Left cardiac atrium (tissue), 4 donors: ENCODE results near the gene JUP. TPM values are rescaled to one million over a fixed set of nuclear protein-coding genes. Genes with fewer than 3 reads are reported as not detected.
A peak's percentile ranks its signal among the peaks of the same experiment; 100 is the strongest.

Experiments used
- ATAC-seq, 2 donors: fragments of 200-7000 bp; cut with Tn5 transposase; one replicate each; pipeline ENCODE4 v1.9.1; 2020; ENCODE audit warnings: mild to moderate bottlenecking in 2 of 2, moderate library complexity in 2 of 2
- DNase-seq: peaks from one replicate; pipeline ENCODE4 v3.0.0-alpha.2; 2020
- intact Hi-C, 2 donors: fragments of 100-400 bp; cut with DNase I; formaldehyde crosslinking; loops; one replicate each; pipeline versions ENCODE4 v1.14.1 to v1.15.1; 2022 to 2023
- total RNA-seq, 2 donors: library from RNA; stranded (reverse); fragmentation: NEBNext Ultra II Directional; extraction: Animal tissue kit (Norgen Biotek cat#: 25700); gene quantifications; one replicate each; pipeline ENCODE4 v1.2.1, GENCODE V29; 2021
- donor health status: DM: no; HTN: yes; CAD: no.
- donor health status: DM: no; HTN: yes; CAD: no; lungs with severe emphysema.
- donor health status: DM: yes; HTN: yes; CAD: no.
- donor health status: Dilated cardiomyopathy.

Gene JUP
- total RNA-seq, 2 donors from 2014 or later = 117 to 139 TPM

DNA sequence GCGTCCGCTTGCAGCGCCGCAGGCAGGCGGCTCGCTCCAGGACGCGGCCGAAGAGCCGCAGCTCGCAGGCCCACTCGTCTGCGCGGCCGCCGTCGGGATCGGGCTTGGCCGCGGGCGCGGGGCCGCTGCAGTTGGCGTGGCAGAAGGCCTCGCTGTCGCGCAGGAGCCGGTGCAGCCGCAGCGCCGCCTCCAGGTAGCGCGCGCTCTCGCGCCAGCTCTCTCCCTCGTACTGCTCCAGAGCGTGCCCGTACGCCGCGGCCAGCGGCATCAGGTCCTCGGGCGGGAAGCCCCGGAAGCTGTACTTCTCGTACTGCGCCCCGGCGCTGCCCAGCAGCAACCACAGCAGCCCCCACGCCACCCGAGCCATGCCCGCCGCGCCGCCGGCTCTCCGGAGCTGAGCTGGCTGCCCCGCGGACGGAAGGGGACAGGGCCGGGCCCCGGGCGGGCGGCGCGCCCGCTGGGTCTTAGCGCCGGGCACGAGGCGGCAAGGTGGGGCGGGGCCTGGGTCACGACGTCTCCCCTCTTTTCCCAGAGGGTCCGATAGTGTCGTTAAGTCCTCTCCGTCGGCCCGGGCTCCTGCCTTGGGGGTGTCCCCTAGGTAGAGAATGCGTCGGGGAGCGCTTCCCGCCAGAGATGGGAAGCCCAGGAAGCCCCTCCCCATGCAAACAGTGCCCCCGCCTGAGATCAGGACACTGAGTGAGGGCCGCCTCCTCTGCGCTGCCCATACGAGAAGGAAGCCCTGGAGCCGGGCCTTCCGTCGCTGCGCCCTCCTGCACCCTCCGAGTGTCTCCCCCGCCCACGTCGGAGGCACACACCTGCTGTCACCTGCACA, 25.3 kb upstream of the JUP start, which contains the start of gene P3H4:
Gene P3H4, minus strand, starts transcription at position 401 of the 832 bp plus-strand sequence. Its CDS starts 34 bp downstream, at position 367.
- peak; percentile 87 to 88 for ATAC-seq
- intact Hi-C loops = no loop called here
- peak; percentile 83 for DNase-seq

DNA sequence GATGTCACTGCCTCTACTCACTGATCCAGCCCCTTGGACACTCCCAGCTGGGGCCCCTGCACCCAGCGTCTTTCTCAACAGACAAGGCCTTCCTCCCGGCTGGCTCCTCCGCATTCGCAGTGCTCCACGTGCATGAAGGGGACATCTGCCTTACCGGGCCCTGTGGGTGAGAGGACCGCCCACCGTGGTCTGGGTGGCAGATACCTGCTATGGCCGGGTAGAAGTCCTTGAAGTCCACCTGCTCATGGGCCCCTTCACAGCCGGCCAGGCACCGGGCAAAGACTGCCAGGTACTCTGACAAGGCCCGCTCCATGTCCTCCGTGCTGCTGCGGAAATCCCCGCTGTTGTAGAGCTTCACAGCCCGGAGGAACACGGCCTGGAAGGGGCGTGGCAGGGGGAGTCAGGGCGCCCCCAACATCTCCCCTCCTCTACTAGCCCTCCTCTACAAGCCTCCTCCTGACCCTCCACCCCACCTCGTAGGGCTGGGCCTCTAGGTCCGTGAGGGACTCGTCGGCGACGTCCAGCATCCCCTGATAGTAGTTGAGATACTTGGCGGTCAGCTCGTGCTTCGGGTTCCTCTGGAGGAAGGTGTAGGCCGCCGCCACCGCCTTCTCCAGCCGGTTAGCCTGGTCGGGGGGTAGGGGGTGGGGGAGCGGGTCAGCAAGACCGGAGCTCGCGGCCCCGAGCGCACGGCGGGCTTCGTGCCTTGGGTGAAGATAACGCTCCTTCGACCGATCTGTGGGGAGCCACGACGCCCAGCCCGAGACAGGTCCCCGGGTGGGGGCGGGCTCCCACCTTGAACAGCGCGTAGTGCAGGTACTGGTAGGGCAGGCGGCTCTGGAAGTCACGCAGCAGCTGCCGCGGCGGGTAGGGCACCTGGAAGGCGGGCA, 24.4 kb upstream of the JUP start:
- DNase-seq (no peak), ATAC-seq (peak in 1 of 2 donors; percentile 1)
- intact Hi-C loops = no loop called here

DNA sequence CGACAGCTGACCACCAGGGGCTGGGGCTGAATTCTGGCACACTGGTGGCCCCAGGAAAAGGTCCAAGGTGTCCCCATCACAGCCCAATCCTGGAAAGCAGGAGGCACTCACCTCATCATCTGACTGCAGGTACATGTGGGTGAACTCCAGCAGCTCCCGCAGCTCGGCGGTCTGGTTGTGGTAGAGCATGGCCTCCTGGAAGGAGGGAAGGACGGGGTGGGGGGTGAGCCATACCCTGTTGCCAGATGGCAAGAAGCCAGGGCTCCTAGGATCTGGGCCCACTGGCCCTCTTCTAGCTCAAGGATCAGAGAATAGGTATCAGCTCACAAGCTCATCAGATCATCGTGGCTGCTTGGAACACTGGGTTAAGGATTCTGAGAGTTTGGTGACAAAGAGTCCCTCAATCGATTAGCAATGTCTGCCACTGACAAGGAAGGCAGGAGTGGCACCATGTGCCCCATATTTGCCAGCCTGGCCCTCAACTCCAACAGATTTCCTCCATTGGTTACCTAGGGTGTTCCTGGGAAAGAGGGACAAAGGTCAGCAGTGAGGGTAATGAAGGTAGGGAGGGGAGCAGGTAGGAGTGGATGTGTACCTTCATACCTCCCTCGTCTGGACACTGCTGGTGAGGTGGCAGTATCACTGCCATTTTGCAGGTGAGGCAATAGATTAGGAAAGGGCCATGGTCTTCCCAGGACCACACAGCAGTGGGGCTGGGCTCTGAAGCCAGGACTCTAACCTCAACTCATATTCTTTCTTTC, 20.4 kb upstream of the JUP start:
- ATAC-seq (no peak), DNase-seq (no peak)
- intact Hi-C loops = no loop called here

DNA sequence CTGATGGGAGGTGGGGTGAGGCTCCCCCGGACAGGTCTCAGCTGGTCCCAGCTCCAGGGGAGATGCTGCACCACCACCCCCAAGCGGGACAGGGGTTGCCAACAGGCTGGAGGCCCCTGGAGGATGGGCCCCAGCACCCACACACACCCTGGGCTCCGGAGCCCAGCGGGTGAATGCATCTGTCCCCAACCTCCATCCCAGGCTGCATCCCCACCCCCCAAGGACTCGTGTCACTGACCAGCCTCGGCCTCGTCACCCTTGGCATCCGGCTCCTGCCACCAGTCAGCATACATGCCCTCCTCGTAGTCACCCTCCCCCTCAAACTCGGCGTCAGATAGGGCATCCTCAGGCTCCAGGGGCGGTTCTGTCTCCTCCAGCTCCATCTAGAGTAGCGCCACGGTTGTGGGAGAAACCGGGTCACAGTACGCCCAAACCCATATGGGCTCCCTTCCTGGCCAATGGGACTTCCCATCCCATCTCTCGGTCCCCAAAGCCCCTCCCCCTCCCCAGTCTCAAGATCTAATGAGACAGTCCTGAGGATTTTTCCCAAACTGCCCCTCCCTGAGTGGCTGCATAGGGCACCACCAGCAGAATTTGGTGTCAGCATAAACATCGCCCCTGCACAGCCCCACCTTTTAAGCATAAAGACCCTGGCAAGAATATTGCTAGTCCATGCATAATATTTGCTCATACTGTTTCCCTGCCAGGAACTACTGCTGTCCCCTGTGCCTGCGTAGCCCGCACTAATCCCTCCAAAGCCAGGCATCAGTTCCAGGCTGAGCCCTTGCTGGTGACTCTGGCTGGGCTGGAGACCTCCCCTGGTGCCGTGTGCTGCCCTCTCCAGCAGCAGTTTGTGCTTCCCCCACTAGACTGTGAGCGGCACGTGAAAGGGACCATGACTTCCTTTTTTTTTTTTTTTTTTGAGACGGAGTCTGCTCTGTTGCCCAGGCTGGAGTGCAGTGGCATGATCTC, 16.8 kb upstream of the JUP start:
- intact Hi-C loops = loop anchor here in 1 of 2 donors (5.0 kb wide), 1 partner anchor 66 kb away; no protein-coding TSS in a partner anchor
- no peak for DNase-seq
- no peak for ATAC-seq

GRCh38 chr17:41801374-41802271, 15.1 kb upstream of the JUP start:
- ATAC-seq = peak; percentile 82 to 85
- peak; percentile 83 for DNase-seq
- intact Hi-C loops = loop anchor here (1.0 to 5.0 kb wide), 2 partner anchors 63 to 64 kb away; no protein-coding TSS in a partner anchor

GRCh38 chr17:41800601-41801373, 14.3 kb upstream of the JUP start:
- intact Hi-C loops = loop anchor here (1.0 to 5.0 kb wide), 2 partner anchors 62 to 63 kb away; no protein-coding TSS in a partner anchor
- peak; percentile 38 to 83 for ATAC-seq

GRCh38 chr17:41799366-41799765, 12.9 kb upstream of the JUP start:
- DNase-seq (no peak), ATAC-seq (no peak)
- intact Hi-C loops = no loop called here

More at GRCh38 chr17:41800601-41801373, 14.3 kb upstream of the JUP start:
- DNase-seq = peak; percentile 43

GRCh38 chr17:41797377-41797776, 10.9 kb upstream of the JUP start:
- ATAC-seq (no peak), DNase-seq (no peak)
- intact Hi-C loops = no loop called here

GRCh38 chr17:41796121-41796895, 9.8 kb upstream of the JUP start:
- intact Hi-C loops = no loop called here
- DNase-seq (no peak), ATAC-seq (no peak)

DNA sequence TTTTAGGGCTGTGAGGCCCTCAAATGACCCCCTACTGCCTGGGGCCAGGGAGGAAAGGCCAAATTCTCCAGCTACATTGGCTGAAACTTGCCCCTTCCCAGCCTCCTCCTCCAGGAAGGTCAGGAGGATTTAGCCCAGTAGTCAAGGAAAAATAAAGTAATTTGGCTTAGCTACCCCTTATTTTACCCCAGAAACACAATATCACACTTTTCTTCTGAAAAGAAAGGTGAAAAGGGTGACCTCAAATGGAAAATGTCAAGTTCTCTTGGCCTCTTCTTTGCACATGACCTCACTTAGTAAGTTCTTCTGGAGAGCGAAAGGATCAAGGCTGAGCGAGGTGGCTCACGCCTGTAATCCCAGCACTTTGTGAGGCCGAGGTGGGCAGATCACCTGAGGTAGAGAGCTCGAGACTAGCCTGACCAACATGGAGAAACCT, 8.0 kb upstream of the JUP start:
- DNase-seq = no peak
- no peak for ATAC-seq
- intact Hi-C loops = no loop called here

- peak in 1 of 2 donors; percentile 14 for ATAC-seq
- intact Hi-C loops = no loop called here
- DNase-seq = no peak
Measured at GRCh38 chr17:41793784-41794539, 7.5 kb upstream of the JUP start.

DNA sequence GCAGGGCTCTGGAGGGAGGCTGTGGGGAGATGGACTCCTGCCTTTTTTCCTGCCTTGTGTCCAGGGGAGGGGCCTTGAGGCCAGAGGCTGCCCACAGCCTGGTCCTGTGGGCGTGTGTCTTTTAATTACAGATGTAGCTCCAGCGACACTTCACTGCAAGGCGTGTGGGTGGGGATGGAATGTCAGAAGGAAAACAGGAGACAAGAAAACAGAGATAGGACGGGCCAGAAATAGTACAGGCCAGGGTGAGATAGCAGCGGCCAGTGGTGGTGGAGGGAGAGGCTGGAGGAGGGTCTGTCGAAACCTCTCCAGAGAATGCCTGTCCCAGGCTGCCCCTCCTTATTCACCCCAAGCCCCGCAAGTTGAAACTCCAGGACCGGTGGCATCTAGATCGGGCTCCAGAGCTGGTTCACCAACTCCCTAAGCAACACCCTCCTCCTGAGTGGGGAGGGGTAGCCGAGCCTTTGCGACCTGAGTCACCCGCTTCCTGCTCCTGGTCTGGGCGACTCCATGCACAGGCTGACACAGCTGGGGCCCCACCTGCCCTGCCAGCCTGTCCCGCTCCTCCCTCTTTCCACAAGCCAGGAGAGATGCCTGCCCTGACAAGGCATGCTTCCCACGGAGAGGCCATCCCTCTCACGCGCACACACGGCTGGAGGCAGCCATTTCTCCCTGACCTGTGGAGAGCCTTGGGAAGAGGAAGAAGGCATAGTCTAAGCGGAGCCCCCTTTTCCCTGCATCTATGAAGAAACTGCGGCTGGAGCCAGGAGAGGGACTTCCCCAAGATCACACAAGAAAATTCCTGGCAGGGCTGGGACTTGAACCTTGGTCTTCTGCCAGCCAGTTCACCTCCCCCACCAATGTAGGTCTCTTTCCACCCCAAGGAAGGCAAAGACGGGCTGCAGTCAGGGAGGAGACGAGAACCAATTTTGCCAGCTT, 6.6 kb upstream of the JUP start:
- intact Hi-C loops = no loop called here
- DNase-seq = peak; percentile 72
- peak; percentile 83 to 88 for ATAC-seq

DNA sequence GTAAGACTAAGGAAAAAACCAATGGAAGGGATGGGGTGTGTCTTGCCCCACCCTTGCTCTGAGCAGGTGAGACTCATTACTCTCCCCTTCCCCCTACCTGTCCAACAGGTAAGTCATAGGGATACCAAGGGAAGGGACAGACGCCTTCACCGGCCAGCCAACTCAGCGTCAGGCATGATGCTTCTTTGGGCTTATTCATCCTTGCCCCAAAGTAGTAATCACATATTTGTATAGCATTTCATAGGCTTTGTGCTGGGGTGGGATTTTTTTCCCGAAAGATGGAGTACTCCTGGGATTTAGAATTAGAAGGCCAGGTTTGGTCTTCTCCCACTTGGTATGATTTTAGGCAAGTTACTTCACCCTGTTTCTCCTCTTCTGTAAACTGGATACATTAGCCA, 509 bp upstream of the JUP start:
- ATAC-seq (no peak), DNase-seq (no peak)
- intact Hi-C loops = no loop called here

DNA sequence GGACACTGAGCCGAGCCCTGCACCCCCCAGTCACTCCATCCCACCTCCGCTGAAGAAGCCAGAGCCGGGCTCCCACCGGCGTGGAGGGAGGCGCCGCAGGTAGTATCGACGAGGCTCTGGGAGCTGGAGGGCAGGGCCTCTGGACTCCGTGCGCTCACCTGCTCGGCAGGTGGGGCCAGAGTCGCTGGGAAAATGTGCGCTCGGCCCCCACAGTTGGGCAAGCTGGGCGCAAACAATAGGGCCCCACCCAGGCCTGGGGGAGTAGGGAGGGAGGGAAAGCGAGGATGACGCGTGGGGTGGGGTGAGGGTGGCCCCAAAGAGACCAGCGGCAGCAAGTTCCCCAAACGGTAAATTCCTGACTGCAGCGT, 668 bp downstream of the JUP start:
- DNase-seq (peak; percentile 53), ATAC-seq (peak; percentile 5 to 14)

More for the DNA sequence above, 668 bp downstream of the JUP start:
- intact Hi-C loops = no loop called here
